ENCODE measurements around the gene CCDC69. TPM values are rescaled to one million over a fixed set of nuclear protein-coding genes. Genes with fewer than 3 reads are reported as not detected.

Gene CCDC69
- total and polyA plus RNA-seq, 10 of the 15 experiments (the other 5 are each of a cell fraction or from before 2014, with no cell fraction given) = 13.5 to 106 (median 70.1) TPM

GRCh38 chr5:151252762-151253604, 29.1 kb upstream of the CCDC69 start, which contains the start of gene GM2A (continued):
- TF ChIP-seq RFX5 (IDR thresholded peaks at IDR 0.05; ENCODE audit: low read depth, low read length) = 0 out of 2 replicates have a peak, but pooled peaks have one; percentile 76
- peak; percentile 75 for TF ChIP-seq CHD2 (IDR thresholded peaks at IDR 0.05; ENCODE audit: borderline replicate concordance, low read depth, low read length)
- peak; percentile 32; the same call in 1 of the 2 replicates for TF ChIP-seq CREM (IDR thresholded peaks at IDR 0.05; ENCODE audit: low read depth)
- no peak for TF ChIP-seq E2F4 (IDR thresholded peaks at IDR 0.05; ENCODE audit: low read depth, low read length)
- peak in 1 of 2 experiments; percentile 84; a peak in 2 of 3 replicates for TF ChIP-seq EGR1 (IDR thresholded peaks at IDR 0.05; ENCODE audit: borderline replicate concordance in 1 of 2, low read depth in 2 of 2, low read length in 2 of 2)
- peak; percentile 76; the same call in 1 of the 2 replicates for TF ChIP-seq SMAD5 (IDR thresholded peaks at IDR 0.05; ENCODE audit: low read depth)
- 0 out of 2 replicates have a peak, but pooled peaks have one; percentile 56 for TF ChIP-seq MXI1 (IDR thresholded peaks at IDR 0.05; ENCODE audit: low read depth, low read length)
- TF ChIP-seq PML (IDR thresholded peaks at IDR 0.05; ENCODE audit: low read length) = peak; percentile 73
- peak; percentile 92 for TF ChIP-seq NFYB (IDR thresholded peaks at IDR 0.05; ENCODE audit: insufficient read depth, low read depth, low read length)
- no peak for TF ChIP-seq YBX1 (IDR thresholded peaks at IDR 0.05)
- peak; percentile 26 for TF ChIP-seq USF1 (IDR thresholded peaks at IDR 0.05; ENCODE audit: borderline replicate concordance, extremely low read length, insufficient read depth, low read depth, low read length)
- TF ChIP-seq HDAC2 (IDR thresholded peaks at IDR 0.05) = no peak
- TF ChIP-seq NKRF (conservative IDR thresholded peaks at IDR 0.05) = peak; percentile 78
- TF ChIP-seq E4F1 (IDR thresholded peaks at IDR 0.05; ENCODE audit: borderline replicate concordance, partially characterized antibody) = peak; percentile 11
- peak; percentile 87 for TF ChIP-seq SMAD1 (IDR thresholded peaks at IDR 0.05; ENCODE audit: low read depth, partially characterized antibody)
- TF ChIP-seq PKNOX1 (IDR thresholded peaks at IDR 0.05) = peak; percentile 79
- TF ChIP-seq IRF3 (IDR thresholded peaks at IDR 0.05) = peak; percentile 71; the same call in 1 of the 2 replicates
- TF ChIP-seq TCF3 (IDR thresholded peaks at IDR 0.05; ENCODE audit: borderline replicate concordance, insufficient read depth, low read depth, low read length) = no peak
- TF ChIP-seq FOS (IDR thresholded peaks at IDR 0.05; ENCODE audit: borderline replicate concordance, extremely low read depth, insufficient read length) = peak; percentile 24
- peak; percentile 37; the same call in 1 of the 2 replicates for TF ChIP-seq YY1 (IDR thresholded peaks at IDR 0.05; ENCODE audit: low read depth, low read length)

Data from GM12878 (cell line).